ENCODE measurements around the gene MYBPHL. TPM values are rescaled to one million over a fixed set of nuclear protein-coding genes. Genes with fewer than 3 reads are reported as not detected.

MYBPHL gene
- polyA plus RNA-seq, 1 of the 3 experiments (the other 2 are of a cell fraction): 0.07 TPM

DNA sequence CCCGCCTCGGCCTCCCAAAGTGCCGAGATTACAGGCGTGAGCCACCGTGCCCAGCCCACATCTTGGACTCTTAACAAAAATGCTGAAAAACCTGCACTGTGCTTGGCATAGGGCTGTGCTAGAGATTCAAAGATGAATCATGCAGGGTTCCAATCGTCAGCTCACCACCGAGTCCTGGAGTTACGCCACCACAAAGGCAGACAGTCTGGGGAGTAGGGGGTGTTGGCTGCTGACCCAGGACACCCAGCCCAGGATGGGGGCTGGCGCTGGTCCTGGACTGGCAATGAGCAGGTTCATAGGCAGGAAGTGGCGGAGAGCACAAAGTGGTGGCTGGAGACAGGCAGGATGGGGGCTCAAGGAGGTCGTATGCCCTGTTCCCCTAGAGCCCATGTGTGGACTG is 39.8 kb downstream of the MYBPHL start:
- ChIA-PET POLR2A (no interaction called here), CTCF (interaction anchor here (1.0 to 4.9 kb wide), 2 partner anchors 24 to 132 kb away, joined by 3 to 32 read pairs; partner anchors contain the start of gene SORT1)

More for the DNA sequence above, 39.8 kb downstream of the MYBPHL start:
- no peaks in the 10 kb centered on the region for H3K36me3 ChIP-seq (replicated peaks in 1 of 2; ENCODE audit: control insufficient read depth in 1 of 2, insufficient read depth in 2 of 2, low read length in 1 of 2)
- DNase-seq: no peak
- no peaks in the 10 kb centered on the region for H3K27me3 ChIP-seq (ENCODE audit: insufficient read depth)
- 81% methylated on average over 9 of the region's 11 CpGs for WGBS (ENCODE audit: low lambda C conversion rate)
- H3K79me2 ChIP-seq (ENCODE audit: insufficient read depth): no peaks in the 10 kb centered on the region
- no peak overlapping the region for H2AFZ ChIP-seq (ENCODE audit: low read depth)
- H3K4me1 ChIP-seq (ENCODE audit: control insufficient read depth in 1 of 2, insufficient read depth in 2 of 2, low read depth in 1 of 2, low read length in 1 of 2): peaks cover 0 to 9% of the 10 kb centered on the region in 2 experiments; a peak in 1 of 4 replicates
- H3K9me3 ChIP-seq: no peaks in the 10 kb centered on the region
- TF ChIP-seq, protein P1, sequence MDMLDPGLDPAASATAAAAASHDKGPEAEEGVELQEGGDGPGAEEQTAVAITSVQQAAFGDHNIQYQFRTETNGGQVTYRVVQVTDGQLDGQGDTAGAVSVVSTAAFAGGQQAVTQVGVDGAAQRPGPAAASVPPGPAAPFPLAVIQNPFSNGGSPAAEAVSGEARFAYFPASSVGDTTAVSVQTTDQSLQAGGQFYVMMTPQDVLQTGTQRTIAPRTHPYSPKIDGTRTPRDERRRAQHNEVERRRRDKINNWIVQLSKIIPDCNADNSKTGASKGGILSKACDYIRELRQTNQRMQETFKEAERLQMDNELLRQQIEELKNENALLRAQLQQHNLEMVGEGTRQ (IDR thresholded peaks at IDR 0.05; ENCODE audit: borderline replicate concordance, low read depth, low read length): no peak
- no peak for TF ChIP-seq ELF1 (IDR thresholded peaks at IDR 0.05)
- no peak for TF ChIP-seq YY1 (IDR thresholded peaks at IDR 0.05; ENCODE audit: low read depth)
- no peak for TF ChIP-seq RFX5 (IDR thresholded peaks at IDR 0.05; ENCODE audit: low read length)
- TF ChIP-seq MXI1 (IDR thresholded peaks at IDR 0.05; ENCODE audit: low read depth, low read length): no peak
- no peak for TF ChIP-seq NRF1 (IDR thresholded peaks at IDR 0.05; ENCODE audit: low read depth, low read length)
- TF ChIP-seq EZH2phosphoT487 (IDR thresholded peaks at IDR 0.05; ENCODE audit: borderline replicate concordance, low read depth): no peak
- TF ChIP-seq GABPA (IDR thresholded peaks at IDR 0.05; ENCODE audit: low read depth): no peak
- TF ChIP-seq, protein P2, sequence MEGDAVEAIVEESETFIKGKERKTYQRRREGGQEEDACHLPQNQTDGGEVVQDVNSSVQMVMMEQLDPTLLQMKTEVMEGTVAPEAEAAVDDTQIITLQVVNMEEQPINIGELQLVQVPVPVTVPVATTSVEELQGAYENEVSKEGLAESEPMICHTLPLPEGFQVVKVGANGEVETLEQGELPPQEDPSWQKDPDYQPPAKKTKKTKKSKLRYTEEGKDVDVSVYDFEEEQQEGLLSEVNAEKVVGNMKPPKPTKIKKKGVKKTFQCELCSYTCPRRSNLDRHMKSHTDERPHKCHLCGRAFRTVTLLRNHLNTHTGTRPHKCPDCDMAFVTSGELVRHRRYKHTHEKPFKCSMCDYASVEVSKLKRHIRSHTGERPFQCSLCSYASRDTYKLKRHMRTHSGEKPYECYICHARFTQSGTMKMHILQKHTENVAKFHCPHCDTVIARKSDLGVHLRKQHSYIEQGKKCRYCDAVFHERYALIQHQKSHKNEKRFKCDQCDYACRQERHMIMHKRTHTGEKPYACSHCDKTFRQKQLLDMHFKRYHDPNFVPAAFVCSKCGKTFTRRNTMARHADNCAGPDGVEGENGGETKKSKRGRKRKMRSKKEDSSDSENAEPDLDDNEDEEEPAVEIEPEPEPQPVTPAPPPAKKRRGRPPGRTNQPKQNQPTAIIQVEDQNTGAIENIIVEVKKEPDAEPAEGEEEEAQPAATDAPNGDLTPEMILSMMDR (IDR thresholded peaks at IDR 0.05): no peak
- TF ChIP-seq, protein P3, sequence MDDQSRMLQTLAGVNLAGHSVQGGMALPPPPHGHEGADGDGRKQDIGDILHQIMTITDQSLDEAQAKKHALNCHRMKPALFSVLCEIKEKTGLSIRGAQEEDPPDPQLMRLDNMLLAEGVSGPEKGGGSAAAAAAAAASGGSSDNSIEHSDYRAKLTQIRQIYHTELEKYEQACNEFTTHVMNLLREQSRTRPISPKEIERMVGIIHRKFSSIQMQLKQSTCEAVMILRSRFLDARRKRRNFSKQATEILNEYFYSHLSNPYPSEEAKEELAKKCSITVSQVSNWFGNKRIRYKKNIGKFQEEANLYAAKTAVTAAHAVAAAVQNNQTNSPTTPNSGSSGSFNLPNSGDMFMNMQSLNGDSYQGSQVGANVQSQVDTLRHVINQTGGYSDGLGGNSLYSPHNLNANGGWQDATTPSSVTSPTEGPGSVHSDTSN (IDR thresholded peaks at IDR 0.05): no peak
- TF ChIP-seq FOXJ3 (CRISPR knock-in tag; IDR thresholded peaks at IDR 0.05): no peak
- TF ChIP-seq CHD2 (IDR thresholded peaks at IDR 0.05; ENCODE audit: low read length, partially characterized antibody): no peak
- TF ChIP-seq JUND (IDR thresholded peaks at IDR 0.05): no peak
- TF ChIP-seq NFIC (IDR thresholded peaks at IDR 0.05; ENCODE audit: borderline replicate concordance): no peak
- TF ChIP-seq, protein P4, sequence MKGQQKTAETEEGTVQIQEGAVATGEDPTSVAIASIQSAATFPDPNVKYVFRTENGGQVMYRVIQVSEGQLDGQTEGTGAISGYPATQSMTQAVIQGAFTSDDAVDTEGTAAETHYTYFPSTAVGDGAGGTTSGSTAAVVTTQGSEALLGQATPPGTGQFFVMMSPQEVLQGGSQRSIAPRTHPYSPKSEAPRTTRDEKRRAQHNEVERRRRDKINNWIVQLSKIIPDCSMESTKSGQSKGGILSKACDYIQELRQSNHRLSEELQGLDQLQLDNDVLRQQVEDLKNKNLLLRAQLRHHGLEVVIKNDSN (IDR thresholded peaks at IDR 0.05; ENCODE audit: borderline replicate concordance, low read depth): no peak
- no peaks in the 10 kb centered on the region for H4K20me1 ChIP-seq (ENCODE audit: insufficient read depth)
- H3K9me2 ChIP-seq: no peaks in the 10 kb centered on the region
- no peak overlapping the region for H3K4me3 ChIP-seq (ENCODE audit: low read depth in 2 of 2, low read length in 1 of 2)
- no peaks in the 10 kb centered on the region for H3F3A ChIP-seq (replicated peaks; ENCODE audit: insufficient read depth)
- H3K9ac ChIP-seq: no peak overlapping the region
- no peak overlapping the region for H3K4me2 ChIP-seq
- no peak overlapping the region for H3K27ac ChIP-seq (ENCODE audit: low read depth in 2 of 2, low read length in 1 of 2)
